ENCODE measurements around the gene ENKUR.

The ENKUR gene

DNA sequence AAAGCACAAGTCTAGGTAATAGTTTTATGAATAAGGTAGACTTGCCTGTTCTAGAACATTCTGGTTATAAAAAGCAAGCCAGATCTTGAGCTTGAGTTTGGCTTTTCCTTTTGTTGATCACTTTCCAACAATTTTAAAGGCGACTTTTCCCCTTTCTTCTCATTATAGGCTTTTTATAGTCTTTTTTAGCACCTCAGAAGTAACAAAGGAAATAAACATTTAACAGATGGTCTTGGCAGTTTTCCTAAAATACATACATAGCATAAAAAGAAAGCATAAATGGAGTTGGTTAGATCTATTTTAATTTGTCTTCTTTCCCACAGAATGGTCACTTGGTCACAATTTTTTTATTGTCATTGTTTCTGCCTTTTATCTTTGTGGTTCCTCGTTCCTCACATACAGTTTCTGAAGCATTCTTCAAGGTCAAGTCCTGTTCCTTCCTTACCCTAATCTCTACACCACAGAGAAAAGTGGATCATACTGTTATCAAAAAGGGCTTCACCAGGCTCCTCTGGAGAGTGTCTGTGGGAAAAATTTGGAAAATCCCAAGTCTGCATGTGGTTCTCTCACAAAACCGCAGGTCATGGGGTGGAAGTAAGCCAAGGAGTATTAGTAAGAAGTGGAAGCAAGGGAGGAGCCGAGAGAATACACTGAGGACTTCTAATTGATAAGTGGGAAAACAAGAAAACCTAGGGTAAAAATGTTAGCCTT, 31.8 kb upstream of the ENKUR start:
- CTCF ChIA-PET = no interaction called here
- peak; percentile 23 for DNase-seq (ENCODE audit: low spot score)
- no peak overlapping the region for H3K27ac ChIP-seq
- TF ChIP-seq CTCF (conservative IDR thresholded peaks at IDR 0.05; ENCODE audit: low read depth) = no peak
- POLR2A ChIA-PET (ENCODE audit: low non-redundant PET) = no interaction called here

GRCh38 chr10:25047088-25047487, 31.1 kb upstream of the ENKUR start:
- no peak for DNase-seq (ENCODE audit: low spot score)
- CTCF ChIA-PET = no interaction called here
- H3K27ac ChIP-seq = no peak overlapping the region
- no peak for TF ChIP-seq CTCF (conservative IDR thresholded peaks at IDR 0.05; ENCODE audit: low read depth)
- POLR2A ChIA-PET (ENCODE audit: low non-redundant PET) = no interaction called here

GRCh38 chr10:25046641-25047040, 30.7 kb upstream of the ENKUR start:
- DNase-seq (ENCODE audit: low spot score) = no peak
- no peak overlapping the region for H3K27ac ChIP-seq
- POLR2A ChIA-PET (ENCODE audit: low non-redundant PET) = no interaction called here
- CTCF ChIA-PET = interaction anchor here (1.1 kb wide), 1 partner anchor 53 kb away, joined by 3 read pairs; no protein-coding TSS in a partner anchor
- TF ChIP-seq CTCF (conservative IDR thresholded peaks at IDR 0.05; ENCODE audit: low read depth) = no peak

- no peak for TF ChIP-seq CTCF (conservative IDR thresholded peaks at IDR 0.05; ENCODE audit: low read depth)
- H3K27ac ChIP-seq = no peak overlapping the region
- POLR2A ChIA-PET (ENCODE audit: low non-redundant PET) = no interaction called here
- CTCF ChIA-PET = interaction anchor here (0.6 to 1.0 kb wide), 2 partner anchors 42 to 1567 kb away, joined by 3 to 5 read pairs; no protein-coding TSS in a partner anchor
- no peak for DNase-seq (ENCODE audit: low spot score)
Observed at GRCh38 chr10:25039531-25039930, 23.6 kb upstream of the ENKUR start.

DNA sequence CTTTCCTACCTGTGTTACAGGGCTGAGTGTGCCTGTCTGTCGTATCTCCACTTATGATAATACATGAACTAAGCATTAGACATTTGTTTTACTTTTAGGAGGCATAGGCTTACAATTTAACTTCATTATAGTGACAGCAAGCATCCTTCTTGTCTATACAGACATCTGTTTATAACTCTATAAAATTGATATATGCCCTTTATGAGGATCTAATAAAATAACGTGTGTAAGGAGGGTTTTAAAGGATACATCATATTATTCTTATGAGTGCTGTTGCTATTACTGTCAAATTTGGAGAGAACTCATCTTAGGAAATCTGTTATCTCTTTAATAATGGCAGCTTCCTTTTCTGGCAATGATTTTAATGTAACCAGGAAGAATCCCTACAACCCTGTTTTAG, 22.4 kb upstream of the ENKUR start:
- CTCF ChIA-PET = no interaction called here
- no peak for DNase-seq (ENCODE audit: low spot score)
- H3K27ac ChIP-seq = no peak overlapping the region
- POLR2A ChIA-PET (ENCODE audit: low non-redundant PET) = no interaction called here
- no peak for TF ChIP-seq CTCF (conservative IDR thresholded peaks at IDR 0.05; ENCODE audit: low read depth)

GRCh38 chr10:25036381-25036780, 20.4 kb upstream of the ENKUR start:
- ChIA-PET CTCF (no interaction called here), POLR2A (ENCODE audit: low non-redundant PET) (no interaction called here)
- no peak overlapping the region for H3K27ac ChIP-seq
- DNase-seq (ENCODE audit: low spot score) = no peak
- no peak for TF ChIP-seq CTCF (conservative IDR thresholded peaks at IDR 0.05; ENCODE audit: low read depth)

All from RWPE1 (cell line).